ENCODE measurements around the gene GARRE1.
"Not testable (repeated sequence)": the region's sequence is repeated elsewhere in the genome, so short reads cannot be mapped to it uniquely, and the experiment has no call there.

The GARRE1 gene

DNA sequence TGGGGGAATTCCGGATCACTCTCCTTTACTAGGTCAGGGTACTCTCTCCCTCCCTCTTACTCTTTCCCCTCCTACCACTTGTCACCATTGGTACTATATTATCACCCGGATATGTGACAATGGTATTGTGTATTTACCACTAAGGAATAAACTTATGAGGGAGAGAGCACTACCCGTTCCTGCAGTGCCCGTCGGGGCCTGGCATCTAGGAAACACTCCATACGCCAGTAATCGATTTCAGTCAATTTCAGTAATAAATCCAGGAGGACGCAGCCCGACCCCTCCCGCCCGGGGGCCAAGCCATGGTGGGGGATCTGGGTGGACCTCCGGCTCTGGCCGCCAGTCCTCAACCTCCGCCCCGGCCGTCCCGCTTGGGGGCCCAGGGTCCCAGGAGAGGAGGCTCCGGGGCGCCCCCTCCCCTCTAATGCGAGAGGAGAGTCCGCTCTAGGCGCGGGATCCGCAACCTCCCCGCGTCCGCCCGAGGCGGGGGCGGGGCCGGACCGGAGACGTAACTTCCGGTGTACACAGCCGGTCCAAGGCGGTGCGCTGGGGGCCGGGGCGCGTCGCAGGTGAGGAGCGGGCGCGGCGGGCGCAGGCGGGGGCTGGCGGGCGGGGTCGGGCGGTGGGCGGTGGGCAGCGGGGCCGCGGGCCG lies at the start of gene GARRE1:
TSS of gene GARRE1 (plus strand) at position 509 of the 652 bp plus-strand sequence. CDS start 45,920 bp downstream, outside the sequence.
- Histone ChIP-seq H3K79me2 (ENCODE audit: control insufficient read depth, insufficient read depth, low read length, unreplicated experiment) (peaks cover 8% of the 10 kb centered on the region), H3K4me3 (ENCODE audit: low read depth, low read length) (peak within 1 kb of the TSS; percentile 91), H2AFZ (ENCODE audit: low read length, unreplicated experiment) (peak within 1 kb of the TSS; percentile 85), H3K27me3 (ENCODE audit: insufficient read depth, low read length) (no peaks in the 10 kb centered on the region), H3K36me3 (ENCODE audit: insufficient read depth, low read length) (no peaks in the 10 kb centered on the region), H3K27ac (ENCODE audit: low read depth, low read length) (peak within 1 kb of the TSS; percentile 42; the same call in 1 of the 2 replicates), H3K4me1 (ENCODE audit: control insufficient read depth, insufficient read depth, low read length, unreplicated experiment) (peaks cover 7% of the 10 kb centered on the region)

DNA sequence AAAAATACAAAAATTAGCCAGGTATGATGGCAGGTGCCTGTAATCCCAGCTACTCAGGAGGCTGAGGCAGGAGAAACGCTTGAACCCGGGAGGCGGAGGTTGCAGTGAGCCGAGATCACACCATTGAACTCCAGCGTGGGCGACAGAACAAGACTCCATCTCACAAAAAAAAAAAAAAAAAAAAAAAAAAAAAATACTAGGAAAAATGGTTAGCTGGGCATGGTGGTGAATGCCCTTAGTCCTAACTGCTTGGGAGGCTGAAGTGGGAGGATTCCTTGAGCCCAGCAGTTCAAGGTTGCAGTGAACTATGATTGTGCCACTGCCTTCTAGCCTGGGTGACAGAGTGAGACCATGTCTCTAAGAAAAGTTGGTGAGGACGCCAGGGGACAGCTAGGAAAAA lies 49.0 kb upstream of the GARRE1 start:
- not testable (repeated sequence) for H3K27ac ChIP-seq (ENCODE audit: low read depth, low read length); H2AFZ ChIP-seq (ENCODE audit: low read length, unreplicated experiment); H3K79me2 ChIP-seq (ENCODE audit: control insufficient read depth, insufficient read depth, low read length, unreplicated experiment); H3K36me3 ChIP-seq (ENCODE audit: insufficient read depth, low read length); H3K4me1 ChIP-seq (ENCODE audit: control insufficient read depth, insufficient read depth, low read length, unreplicated experiment); H3K27me3 ChIP-seq (ENCODE audit: insufficient read depth, low read length); H3K4me3 ChIP-seq (ENCODE audit: low read depth, low read length)

DNA sequence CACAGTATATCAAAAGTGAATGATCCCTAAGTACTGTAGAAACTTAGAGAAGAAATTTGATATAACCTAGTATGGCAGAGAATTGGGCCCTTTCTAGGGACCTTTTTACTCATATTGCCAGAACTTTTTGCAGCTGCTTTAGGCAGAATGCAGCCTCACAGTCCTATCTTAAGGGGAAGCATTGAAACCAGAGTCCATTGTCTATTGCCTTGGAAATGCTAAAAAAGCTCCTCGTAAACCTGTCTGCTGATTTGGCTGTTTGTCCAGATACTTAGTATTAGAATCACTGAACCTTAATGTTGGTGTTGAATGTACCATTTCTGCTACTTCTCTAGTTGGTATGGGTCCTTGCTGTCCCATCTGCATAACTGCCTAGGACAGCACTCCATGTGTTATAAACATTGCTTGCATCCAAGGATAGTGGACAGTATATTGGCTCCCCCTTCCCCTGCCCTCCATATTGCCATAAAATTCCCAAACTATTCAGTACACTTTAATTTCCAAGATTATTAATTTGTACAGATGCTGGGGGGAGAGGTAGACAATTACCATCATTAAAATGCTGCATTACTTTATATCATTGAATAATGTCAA lies 46.0 kb upstream of the GARRE1 start:
- Histone ChIP-seq H3K27ac (ENCODE audit: low read depth, low read length) (no peak overlapping the region), H3K4me3 (ENCODE audit: low read depth, low read length) (no peak overlapping the region), H3K4me1 (ENCODE audit: control insufficient read depth, insufficient read depth, low read length, unreplicated experiment) (no peaks in the 10 kb centered on the region), H3K27me3 (ENCODE audit: insufficient read depth, low read length) (no peaks in the 10 kb centered on the region), H2AFZ (ENCODE audit: low read length, unreplicated experiment) (no peak overlapping the region), H3K79me2 (ENCODE audit: control insufficient read depth, insufficient read depth, low read length, unreplicated experiment) (no peaks in the 10 kb centered on the region), H3K36me3 (ENCODE audit: insufficient read depth, low read length) (peaks cover 2% of the 10 kb centered on the region; the same call in 1 of the 2 replicates)

GRCh38 chr19:34209726-34210125 lies 44.6 kb upstream of the GARRE1 start:
- H2AFZ ChIP-seq (ENCODE audit: low read length, unreplicated experiment): no peak overlapping the region
- no peaks in the 10 kb centered on the region for H3K27me3 ChIP-seq (ENCODE audit: insufficient read depth, low read length)
- no peak overlapping the region for H3K4me3 ChIP-seq (ENCODE audit: low read depth, low read length)
- no peaks in the 10 kb centered on the region for H3K4me1 ChIP-seq (ENCODE audit: control insufficient read depth, insufficient read depth, low read length, unreplicated experiment)
- no peak overlapping the region for H3K27ac ChIP-seq (ENCODE audit: low read depth, low read length)
- H3K79me2 ChIP-seq (ENCODE audit: control insufficient read depth, insufficient read depth, low read length, unreplicated experiment): no peaks in the 10 kb centered on the region
- peaks cover 4% of the 10 kb centered on the region; the same call in 1 of the 2 replicates for H3K36me3 ChIP-seq (ENCODE audit: insufficient read depth, low read length)

DNA sequence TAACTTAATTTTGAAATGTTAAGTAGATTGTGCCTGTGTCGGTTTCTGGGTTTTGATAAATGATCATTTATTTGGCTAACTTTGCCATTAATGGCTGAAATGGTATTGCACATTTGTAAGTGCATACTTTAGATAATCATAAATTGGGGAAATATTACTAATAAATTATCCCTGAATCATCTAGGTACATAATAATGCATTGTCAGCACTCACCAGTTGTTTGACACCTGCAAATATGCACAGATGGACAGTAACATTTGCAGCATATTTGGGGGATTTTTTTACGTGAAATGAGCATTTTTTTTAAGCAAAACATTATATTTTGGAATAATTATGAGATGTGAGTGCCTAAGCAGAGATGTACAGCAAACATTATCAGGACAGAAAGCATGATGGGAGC lies 41.1 kb upstream of the GARRE1 start:
- H3K4me3 ChIP-seq (ENCODE audit: low read depth, low read length): no peak overlapping the region
- H2AFZ ChIP-seq (ENCODE audit: low read length, unreplicated experiment): no peak overlapping the region
- H3K4me1 ChIP-seq (ENCODE audit: control insufficient read depth, insufficient read depth, low read length, unreplicated experiment): peaks cover 10% of the 10 kb centered on the region
- peaks cover 4% of the 10 kb centered on the region; the same call in 1 of the 2 replicates for H3K36me3 ChIP-seq (ENCODE audit: insufficient read depth, low read length)
- H3K27me3 ChIP-seq (ENCODE audit: insufficient read depth, low read length): no peaks in the 10 kb centered on the region
- no peak overlapping the region for H3K27ac ChIP-seq (ENCODE audit: low read depth, low read length)
- no peaks in the 10 kb centered on the region for H3K79me2 ChIP-seq (ENCODE audit: control insufficient read depth, insufficient read depth, low read length, unreplicated experiment)

- Histone ChIP-seq H3K36me3 (ENCODE audit: insufficient read depth, low read length) (peaks cover 4% of the 10 kb centered on the region; the same call in 1 of the 2 replicates), H2AFZ (ENCODE audit: low read length, unreplicated experiment) (no peak overlapping the region), H3K27ac (ENCODE audit: low read depth, low read length) (no peak overlapping the region), H3K4me3 (ENCODE audit: low read depth, low read length) (no peak overlapping the region), H3K4me1 (ENCODE audit: control insufficient read depth, insufficient read depth, low read length, unreplicated experiment) (peaks cover 17% of the 10 kb centered on the region), H3K79me2 (ENCODE audit: control insufficient read depth, insufficient read depth, low read length, unreplicated experiment) (no peaks in the 10 kb centered on the region), H3K27me3 (ENCODE audit: insufficient read depth, low read length) (no peaks in the 10 kb centered on the region)
These were observed 40.3 kb upstream of the GARRE1 start for GRCh38 chr19:34214040-34214439.

- Histone ChIP-seq H3K36me3 (ENCODE audit: insufficient read depth, low read length) (peaks cover 4% of the 10 kb centered on the region; the same call in 1 of the 2 replicates), H3K79me2 (ENCODE audit: control insufficient read depth, insufficient read depth, low read length, unreplicated experiment) (no peaks in the 10 kb centered on the region), H3K27me3 (ENCODE audit: insufficient read depth, low read length) (no peaks in the 10 kb centered on the region), H3K27ac (ENCODE audit: low read depth, low read length) (no peak overlapping the region), H2AFZ (ENCODE audit: low read length, unreplicated experiment) (no peak overlapping the region), H3K4me3 (ENCODE audit: low read depth, low read length) (no peak overlapping the region), H3K4me1 (ENCODE audit: control insufficient read depth, insufficient read depth, low read length, unreplicated experiment) (peaks cover 17% of the 10 kb centered on the region)
These were observed 39.2 kb upstream of the GARRE1 start for GRCh38 chr19:34215006-34215665.

- H2AFZ ChIP-seq (ENCODE audit: low read length, unreplicated experiment): no peak overlapping the region
- no peaks in the 10 kb centered on the region for H3K79me2 ChIP-seq (ENCODE audit: control insufficient read depth, insufficient read depth, low read length, unreplicated experiment)
- H3K4me3 ChIP-seq (ENCODE audit: low read depth, low read length): no peak overlapping the region
- peaks cover 17% of the 10 kb centered on the region for H3K4me1 ChIP-seq (ENCODE audit: control insufficient read depth, insufficient read depth, low read length, unreplicated experiment)
- no peak overlapping the region for H3K27ac ChIP-seq (ENCODE audit: low read depth, low read length)
- peaks cover 4% of the 10 kb centered on the region; the same call in 1 of the 2 replicates for H3K36me3 ChIP-seq (ENCODE audit: insufficient read depth, low read length)
- no peaks in the 10 kb centered on the region for H3K27me3 ChIP-seq (ENCODE audit: insufficient read depth, low read length)
These were observed 38.7 kb upstream of the GARRE1 start for GRCh38 chr19:34215666-34216038.

GRCh38 chr19:34216745-34217219 lies 37.6 kb upstream of the GARRE1 start:
- H3K27me3 ChIP-seq (ENCODE audit: insufficient read depth, low read length); H3K27ac ChIP-seq (ENCODE audit: low read depth, low read length); H2AFZ ChIP-seq (ENCODE audit: low read length, unreplicated experiment); H3K4me3 ChIP-seq (ENCODE audit: low read depth, low read length); H3K36me3 ChIP-seq (ENCODE audit: insufficient read depth, low read length); H3K79me2 ChIP-seq (ENCODE audit: control insufficient read depth, insufficient read depth, low read length, unreplicated experiment): not testable (repeated sequence)
- peaks cover 17% of the 10 kb centered on the region for H3K4me1 ChIP-seq (ENCODE audit: control insufficient read depth, insufficient read depth, low read length, unreplicated experiment)

DNA sequence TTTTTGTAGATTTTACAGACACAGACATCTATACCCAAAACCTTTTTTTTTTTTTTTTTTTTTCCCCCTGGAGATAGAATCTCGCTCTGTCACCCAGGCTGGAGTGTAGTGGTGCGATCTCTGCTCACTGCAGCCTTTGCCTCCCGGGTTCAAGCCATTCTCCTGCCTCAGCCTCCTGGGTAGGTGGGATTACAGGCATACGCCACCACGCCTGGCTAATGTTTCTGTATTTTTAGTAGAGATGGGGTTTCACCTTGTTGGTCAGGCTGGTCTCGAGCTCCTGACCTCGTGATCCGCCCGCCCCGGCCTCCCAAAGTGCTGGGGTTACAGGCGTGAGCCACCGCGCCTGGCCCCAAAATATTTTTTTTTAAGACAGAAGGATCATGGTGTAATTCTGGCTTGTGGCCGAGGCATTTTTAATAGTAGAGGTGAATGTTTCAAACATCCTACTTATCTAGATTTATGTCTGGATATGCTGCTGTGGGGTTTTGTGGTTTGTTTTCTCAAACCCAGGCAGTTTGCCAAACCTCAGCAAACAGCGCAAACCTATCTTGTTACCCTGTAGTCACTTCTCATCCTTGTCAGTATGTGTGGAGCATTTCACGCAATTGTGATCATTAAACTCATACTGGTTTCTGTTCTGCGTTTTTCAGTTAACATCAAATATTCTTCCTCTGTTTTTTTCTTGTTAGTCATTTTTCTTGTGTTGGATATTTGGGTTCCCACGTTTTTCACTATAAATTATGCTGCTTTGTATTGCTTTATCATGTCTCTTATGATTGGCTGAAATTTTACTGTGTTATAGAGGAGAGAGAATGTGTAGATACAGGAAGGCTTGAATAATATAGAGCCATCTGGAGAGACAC lies 36.2 kb upstream of the GARRE1 start:
- Histone ChIP-seq H2AFZ (ENCODE audit: low read length, unreplicated experiment) (no peak overlapping the region), H3K36me3 (ENCODE audit: insufficient read depth, low read length) (peaks cover 10% of the 10 kb centered on the region), H3K4me1 (ENCODE audit: control insufficient read depth, insufficient read depth, low read length, unreplicated experiment) (peaks cover 17% of the 10 kb centered on the region), H3K79me2 (ENCODE audit: control insufficient read depth, insufficient read depth, low read length, unreplicated experiment) (peaks cover 4% of the 10 kb centered on the region), H3K27ac (ENCODE audit: low read depth, low read length) (peak overlapping the region; percentile 81), H3K27me3 (ENCODE audit: insufficient read depth, low read length) (no peaks in the 10 kb centered on the region), H3K4me3 (ENCODE audit: low read depth, low read length) (peak overlapping the region; percentile 47; the same call in 1 of the 2 replicates)
